ENCODE data around the gene TCF20.

- TF ChIP-seq POLR2A (IDR thresholded peaks at IDR 0.05): no peak
- no peak for TF ChIP-seq CTCF (IDR thresholded peaks at IDR 0.05)
- no peak for TF ChIP-seq EP300 (IDR thresholded peaks at IDR 0.05)
These were observed 31.3 kb upstream of the TCF20 start for GRCh38 chr22:42301742-42302102.
